NCI-H1092 (cell line): Measurements from ENCODE around the gene INS.

Experiments used
- DNase-seq: peaks from one replicate; lab custom pipeline; 2025; lab: John Stamatoyannopoulos, UW

INS gene

DNA sequence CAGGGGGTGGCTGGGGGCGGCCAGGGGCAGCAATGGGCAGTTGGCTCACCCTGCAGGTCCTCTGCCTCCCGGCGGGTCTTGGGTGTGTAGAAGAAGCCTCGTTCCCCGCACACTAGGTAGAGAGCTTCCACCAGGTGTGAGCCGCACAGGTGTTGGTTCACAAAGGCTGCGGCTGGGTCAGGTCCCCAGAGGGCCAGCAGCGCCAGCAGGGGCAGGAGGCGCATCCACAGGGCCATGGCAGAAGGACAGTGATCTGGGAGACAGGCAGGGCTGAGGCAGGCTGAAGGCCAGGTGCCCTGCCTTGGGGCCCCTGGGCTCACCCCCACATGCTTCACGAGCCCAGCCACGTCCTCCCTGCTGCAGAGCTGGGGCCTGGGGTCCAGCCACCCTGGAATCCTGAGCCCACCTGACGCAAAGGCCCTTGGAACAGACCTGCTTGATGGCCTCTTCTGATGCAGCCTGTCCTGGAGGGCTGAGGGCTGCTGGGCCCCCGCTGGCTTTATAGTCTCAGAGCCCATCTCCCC lies at the start of gene INS:
Gene INS (minus strand): TSS at position 474 of the 524 bp plus-strand sequence. CDS start 238 bp downstream, at position 236.
- DNase-seq = no peak

- DNase-seq = no peak
Measured at GRCh38 chr11:2210366-2211112, 49.5 kb upstream of the INS start.

DNA sequence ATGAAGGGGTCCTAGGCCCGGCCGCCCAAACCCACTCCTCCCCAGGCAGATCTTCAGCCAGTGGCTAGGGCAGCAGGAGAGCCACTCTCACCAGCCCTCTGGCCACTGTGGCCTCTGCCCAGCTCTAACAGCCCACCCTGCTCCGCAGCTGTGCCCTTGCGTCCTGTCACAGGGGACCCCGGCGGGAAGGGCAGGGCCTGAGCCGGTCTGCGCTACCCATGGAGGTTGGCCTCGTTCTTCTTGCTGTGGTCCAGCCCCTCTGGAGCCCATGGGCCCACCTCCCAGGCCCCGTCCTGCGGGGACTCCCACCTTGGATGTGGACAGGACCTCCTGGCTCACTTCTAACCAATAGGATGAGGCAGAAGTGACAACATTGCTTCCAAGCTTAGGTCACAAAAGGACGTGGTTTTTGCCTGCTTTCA lies 48.9 kb upstream of the INS start:
- DNase-seq = no peak

DNA sequence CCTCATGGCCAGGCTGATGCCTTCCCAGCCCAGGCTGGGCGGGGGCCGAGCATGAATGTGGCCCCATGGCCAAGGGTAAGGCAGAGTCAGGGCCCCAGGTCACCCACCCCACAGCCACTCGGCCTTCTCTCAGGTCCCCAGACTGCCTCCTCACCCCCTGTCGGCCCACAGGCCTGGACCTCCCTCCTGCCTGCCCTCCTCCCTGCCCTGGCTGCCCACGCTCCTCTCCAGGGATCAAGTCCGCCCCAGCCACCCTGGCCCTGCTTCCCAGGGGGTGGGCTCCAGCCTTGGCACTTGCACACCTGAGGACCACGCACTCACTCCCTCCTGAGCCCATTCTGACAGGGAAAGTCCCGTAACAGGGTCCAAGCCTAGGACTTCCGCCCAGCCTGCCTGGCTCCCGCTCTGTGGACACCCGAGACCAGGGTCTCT lies 48.4 kb upstream of the INS start:
- no peak for DNase-seq

DNA sequence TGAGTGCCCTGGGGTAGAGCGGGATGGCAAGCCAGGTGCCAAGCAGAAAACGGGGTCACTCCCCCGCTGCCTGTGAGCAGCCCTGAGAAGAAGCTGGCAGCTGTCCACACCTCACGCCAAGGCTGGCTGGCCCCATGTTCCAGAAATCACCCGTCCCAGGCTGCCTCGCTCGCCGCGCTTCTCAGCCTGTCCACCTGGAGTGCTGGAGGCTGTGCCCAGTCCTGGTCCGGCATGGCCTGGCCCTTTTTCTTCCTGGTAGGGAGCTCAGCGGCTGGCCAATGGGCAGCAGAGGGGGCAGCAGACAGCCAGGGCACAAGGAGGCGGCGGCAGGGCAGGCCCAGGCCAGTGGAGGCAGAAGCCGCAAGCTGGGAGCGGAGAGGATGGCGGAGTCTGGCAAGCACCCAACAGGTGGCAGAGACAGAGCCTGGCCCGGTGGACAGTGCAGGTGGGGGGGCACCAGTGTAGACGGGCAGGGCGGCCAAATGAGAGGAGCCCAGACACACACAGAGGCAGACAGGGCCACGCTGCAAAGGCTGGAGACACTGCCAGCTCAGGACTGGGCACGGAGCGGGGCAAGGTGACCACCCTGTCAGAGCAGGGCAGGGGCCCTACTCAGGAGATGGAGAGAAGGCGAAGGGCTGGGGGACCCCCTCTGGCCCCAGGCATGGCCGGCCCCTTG lies 47.8 kb upstream of the INS start:
- DNase-seq = peak; percentile 49

GRCh38 chr11:2207773-2208621 lies 47.0 kb upstream of the INS start:
- DNase-seq = no peak

DNA sequence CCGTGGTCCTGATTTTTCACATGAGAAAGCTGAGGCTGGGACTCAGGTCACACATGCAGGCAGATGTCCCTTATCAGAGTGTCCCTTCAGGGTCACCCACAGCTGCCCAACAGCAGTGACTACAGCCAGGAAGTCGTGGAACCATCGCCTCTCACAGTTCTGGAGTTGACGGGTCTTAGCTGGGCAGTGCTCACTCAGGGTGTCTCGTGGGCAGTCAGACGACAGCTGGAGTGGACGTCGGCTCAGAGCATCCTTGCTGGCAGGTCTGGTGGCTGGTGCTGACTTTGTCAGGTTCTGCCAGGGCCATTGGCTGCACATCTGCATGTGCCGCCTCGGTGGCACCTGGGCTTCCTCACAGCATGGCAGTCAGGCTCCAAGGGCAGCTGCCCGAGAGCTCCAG lies 46.2 kb upstream of the INS start:
- DNase-seq = no peak

DNA sequence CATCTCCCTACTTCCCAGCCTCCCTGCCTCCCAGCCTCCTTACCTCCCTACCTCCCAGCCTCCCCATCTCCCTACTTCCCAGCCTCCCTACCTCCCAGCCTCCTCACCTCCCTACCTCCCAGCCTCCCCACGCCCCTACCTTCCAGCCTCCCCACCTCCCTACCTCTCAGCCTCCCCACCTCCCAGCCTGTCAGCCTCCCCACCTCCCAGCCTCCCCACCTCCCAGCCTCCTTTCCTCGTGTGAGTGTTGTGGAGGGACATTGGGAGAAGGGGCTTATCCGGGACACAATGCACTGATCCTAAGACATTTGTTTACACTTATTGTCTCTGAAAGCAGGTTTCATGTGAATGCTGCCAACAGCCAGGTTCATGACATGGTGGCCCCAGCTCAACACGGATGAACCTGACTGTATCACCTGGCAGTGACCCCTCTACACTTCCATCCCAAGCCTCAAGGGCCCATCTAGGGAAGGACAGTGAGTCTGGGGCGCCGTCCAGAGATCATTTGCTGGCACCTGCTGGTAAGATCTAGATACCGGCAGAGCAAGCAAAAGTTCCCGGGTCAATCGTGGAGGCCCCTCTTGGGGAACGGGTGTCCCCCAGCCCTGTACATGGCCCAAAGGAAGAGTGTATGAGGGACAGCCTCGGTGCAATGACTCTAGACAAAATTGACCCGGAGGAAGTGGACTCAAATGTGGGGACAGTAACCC lies 45.1 kb upstream of the INS start:
- DNase-seq = no peak

GRCh38 chr11:2205214-2205720 lies 44.3 kb upstream of the INS start:
- DNase-seq = no peak

GRCh38 chr11:2204361-2205213 lies 43.6 kb upstream of the INS start:
- DNase-seq = no peak

- DNase-seq = no peak
Measured at GRCh38 chr11:2203440-2204259, 42.6 kb upstream of the INS start.

DNA sequence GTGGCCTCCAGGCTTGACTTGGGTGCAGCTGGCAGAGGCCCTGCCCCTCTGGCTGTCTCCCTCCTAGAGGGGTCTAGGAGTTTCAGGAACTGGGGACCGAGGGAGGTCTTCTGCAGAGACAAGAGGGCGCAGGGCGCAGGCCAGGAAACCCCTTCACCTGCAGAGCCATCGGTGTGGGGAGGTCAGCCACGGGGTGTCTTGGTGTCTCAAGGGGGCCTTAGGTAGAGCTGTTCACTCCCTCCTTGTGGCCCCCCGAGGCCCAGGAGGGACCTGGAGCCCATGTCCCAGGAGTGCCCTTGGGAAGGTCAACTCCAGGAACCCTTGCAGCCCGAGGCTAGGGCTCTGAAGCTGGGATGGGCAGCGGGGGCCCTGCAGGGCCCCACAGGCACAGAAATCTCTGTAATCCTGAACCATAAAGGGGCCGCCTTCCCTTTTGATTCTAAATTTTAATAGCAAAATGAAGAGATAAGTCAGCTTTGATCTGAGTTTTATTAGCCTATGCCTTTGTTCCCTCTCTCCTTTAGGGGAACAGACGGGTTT lies 42.0 kb upstream of the INS start:
- DNase-seq = no peak

DNA sequence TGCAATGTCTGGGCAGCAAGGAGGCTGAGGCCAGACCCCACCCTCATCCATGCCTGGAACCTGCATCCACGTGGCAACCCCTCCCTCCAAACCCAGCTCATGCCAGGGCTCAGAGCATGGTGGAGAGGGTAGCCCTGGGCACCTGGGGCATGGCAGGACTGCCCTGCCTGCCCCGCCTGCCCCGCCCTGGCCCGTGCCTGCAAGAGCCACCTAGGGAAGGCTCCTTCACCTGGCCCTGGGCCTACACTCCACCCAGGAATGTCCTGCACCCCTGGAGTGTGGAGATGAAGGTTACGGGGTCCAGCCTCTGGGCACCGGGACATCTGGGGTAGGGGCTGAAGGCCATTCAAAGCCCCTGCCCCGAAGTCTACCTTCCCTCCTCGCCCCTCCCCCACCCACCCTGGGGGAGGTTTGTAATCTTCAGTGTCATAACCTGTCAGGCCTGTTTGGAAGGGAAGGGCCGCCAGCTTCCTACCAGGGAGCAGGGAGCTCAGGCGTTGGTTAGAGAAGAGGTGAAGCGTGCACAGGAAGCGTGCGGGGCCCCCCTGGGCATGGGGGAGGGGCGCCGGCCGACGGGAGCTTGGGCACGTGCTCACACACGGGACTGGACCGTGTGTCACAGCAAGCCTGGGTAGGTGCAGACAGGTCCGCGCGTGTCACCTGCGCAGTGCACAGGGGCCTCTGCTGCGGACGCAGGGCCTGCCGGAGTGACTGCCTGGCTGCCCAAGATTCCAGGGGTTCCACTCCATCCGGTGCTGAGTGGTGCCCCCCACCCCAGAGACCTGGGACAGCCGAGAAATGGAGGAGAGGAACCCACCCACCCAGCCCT lies 41.3 kb upstream of the INS start:
- DNase-seq = no peak

DNA sequence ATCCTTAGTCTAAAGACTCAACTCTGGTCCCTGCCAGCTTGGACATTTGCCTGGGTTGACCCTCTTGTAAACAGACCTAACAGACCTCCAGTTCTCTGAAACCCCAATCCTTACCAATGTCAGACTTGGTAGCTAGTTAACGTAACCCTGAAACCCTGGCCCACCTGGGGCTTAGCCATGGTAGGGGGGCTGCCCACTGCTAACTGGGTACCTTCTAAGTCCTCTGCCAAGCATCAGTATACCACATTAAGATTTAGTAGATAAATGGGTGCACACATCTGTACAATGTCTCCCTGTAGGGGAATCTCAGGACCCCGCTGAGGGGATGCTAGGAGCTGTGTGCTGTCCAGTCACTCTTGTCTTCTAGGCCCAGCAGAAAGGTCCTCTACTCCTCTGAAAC lies 40.5 kb upstream of the INS start:
- DNase-seq = no peak

DNA sequence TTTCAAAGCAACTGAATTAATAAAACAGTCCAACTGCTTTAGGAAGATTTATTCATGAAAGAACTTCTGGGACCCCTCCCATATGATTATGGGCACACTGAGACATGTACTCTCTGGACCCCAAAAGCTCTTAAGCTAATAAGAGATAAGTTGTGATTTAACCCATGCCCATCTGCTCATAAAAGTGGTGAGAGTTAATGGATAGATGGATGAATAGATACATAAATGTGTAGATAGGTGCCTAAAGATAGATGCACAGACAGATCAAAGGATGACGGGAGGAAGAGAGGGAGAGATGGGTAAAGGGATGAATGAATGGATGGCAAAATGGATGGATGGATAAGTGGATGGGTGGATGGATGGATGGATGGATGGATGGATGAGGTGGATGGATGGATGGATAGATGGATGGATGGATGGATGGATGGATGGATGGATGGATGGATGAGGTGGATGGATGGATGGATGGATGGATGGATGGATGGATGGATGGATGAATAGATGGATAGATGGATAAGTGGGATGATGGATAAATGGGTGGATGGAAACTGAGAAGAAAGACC lies 40.0 kb upstream of the INS start:
- DNase-seq = no peak

- DNase-seq = no peak
Measured at GRCh38 chr11:2200536-2200935, 39.5 kb upstream of the INS start.

GRCh38 chr11:2199466-2200341 lies 38.7 kb upstream of the INS start:
- no peak for DNase-seq
